Uterus (tissue), 2 donors: Measurements from ENCODE around the gene CEP78.

Experiments used
- POLR2A ChIP-seq, 2 donors: fragments of 450-650 bp; IDR thresholded peaks; one replicate each; pipeline ENCODE4 v1.6.1; 2016; ENCODE audit warnings: antibody characterized with exemption in 2 of 2, mild to moderate bottlenecking in 1 of 2, moderate library complexity in 1 of 2
- TF ChIP-seq, protein P1 (sequence below), 4 experiments: fragments of 200-600 bp in 2 of 4; fragments of 450-650 bp in 2 of 4; sonication (generic) in 2 of 4; IDR thresholded peaks; one replicate each; pipeline ENCODE4 v1.5.1; 2016 to 2019; ENCODE audit warnings: antibody characterized with exemption in 4 of 4, mild to moderate bottlenecking in 2 of 4, moderate library complexity in 1 of 4

DNA sequence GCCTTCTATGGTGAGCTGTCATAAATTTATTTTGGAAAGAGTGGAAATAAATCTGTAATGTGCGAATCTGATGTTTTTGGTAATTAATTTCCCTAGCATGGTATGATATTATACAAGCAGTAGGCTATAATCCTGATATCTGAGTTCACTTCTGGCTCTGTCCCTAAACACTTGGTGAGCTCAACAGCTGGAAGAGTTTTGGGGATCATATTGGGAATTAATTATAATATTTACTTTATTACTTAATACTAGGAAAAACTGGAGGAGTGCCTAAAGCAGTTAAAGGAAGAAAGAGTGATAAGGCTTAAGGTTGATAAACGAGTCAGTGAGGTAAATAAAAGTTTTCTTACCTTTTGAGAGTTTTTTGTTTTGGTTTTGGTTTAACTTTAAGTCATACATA, 26.8 kb downstream of the CEP78 start:
- no peak for TF ChIP-seq POLR2A (IDR thresholded peaks at IDR 0.05)
- TF ChIP-seq, protein P1, sequence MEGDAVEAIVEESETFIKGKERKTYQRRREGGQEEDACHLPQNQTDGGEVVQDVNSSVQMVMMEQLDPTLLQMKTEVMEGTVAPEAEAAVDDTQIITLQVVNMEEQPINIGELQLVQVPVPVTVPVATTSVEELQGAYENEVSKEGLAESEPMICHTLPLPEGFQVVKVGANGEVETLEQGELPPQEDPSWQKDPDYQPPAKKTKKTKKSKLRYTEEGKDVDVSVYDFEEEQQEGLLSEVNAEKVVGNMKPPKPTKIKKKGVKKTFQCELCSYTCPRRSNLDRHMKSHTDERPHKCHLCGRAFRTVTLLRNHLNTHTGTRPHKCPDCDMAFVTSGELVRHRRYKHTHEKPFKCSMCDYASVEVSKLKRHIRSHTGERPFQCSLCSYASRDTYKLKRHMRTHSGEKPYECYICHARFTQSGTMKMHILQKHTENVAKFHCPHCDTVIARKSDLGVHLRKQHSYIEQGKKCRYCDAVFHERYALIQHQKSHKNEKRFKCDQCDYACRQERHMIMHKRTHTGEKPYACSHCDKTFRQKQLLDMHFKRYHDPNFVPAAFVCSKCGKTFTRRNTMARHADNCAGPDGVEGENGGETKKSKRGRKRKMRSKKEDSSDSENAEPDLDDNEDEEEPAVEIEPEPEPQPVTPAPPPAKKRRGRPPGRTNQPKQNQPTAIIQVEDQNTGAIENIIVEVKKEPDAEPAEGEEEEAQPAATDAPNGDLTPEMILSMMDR (IDR thresholded peaks at IDR 0.05), result no peak
